ENCODE measurements around the gene SIAH3. TPM values are rescaled to one million over a fixed set of nuclear protein-coding genes. Genes with fewer than 3 reads are reported as not detected.

SIAH3 gene
- total RNA-seq, 2 donors from 2014 or later, result 0.06 TPM; not detected in 1

DNA sequence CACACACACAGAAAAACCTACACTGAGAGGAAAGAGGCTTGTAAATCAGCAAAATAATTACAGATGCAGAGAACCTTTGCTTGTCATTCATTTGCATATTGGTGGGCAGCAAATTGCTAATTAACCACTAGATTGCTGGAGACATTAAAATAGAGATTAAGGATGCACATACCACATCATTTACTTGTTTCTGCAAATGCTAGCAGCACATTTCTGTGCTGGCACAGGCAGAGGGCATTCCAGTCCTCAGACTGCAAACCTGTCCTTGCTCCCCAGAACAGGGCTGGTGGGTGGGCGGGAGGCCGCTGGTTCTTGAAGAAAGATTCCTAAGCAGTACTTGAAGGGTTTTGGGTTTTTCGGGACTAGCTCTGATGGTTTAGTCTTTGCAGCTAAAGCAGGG, 941 bp upstream of the SIAH3 start:
- DNase-seq (ENCODE audit: low spot score), result no peak
- peaks cover 5% of the 10 kb centered on the region for H3K4me1 ChIP-seq (replicated peaks)
- intact Hi-C loops (cut with DNase I), result no loop called here
- WGBS, result 87% methylated on average over 3 of the region's 3 CpGs
- no peaks in the 10 kb centered on the region for H3K36me3 ChIP-seq
- H3K27ac ChIP-seq, result no peak overlapping the region
- TF ChIP-seq POLR2A (IDR thresholded peaks at IDR 0.05), result no peak
- H3K27me3 ChIP-seq (replicated peaks; ENCODE audit: insufficient read depth), result no peaks in the 10 kb centered on the region
- no peaks in the 10 kb centered on the region for H3K9me3 ChIP-seq
- H3K4me3 ChIP-seq, result no peak overlapping the region

DNA sequence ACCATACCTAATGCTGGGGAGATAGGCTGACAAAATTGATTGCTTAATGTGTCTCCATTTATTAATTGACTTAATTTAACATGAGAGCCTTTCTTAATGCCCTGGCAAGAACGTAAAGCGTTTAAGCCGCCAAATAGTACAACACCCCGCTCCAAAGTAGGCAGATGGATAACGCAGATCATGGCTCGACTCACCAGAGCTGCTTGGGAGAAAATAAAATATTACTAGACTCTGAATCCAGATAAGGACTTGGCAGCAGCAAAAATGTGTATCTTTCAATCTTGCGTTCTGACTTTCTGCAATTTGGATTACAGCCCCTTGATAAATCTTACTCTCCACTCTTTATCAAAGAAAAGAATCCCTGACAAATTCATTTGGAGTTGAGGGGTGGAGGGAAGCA, 403 bp upstream of the SIAH3 start:
- intact Hi-C loops (cut with DNase I), result no loop called here
- 42% methylated on average over 7 of the region's 7 CpGs for WGBS
- DNase-seq (ENCODE audit: low spot score), result no peak
- no peak overlapping the region for H3K27ac ChIP-seq
- no peak overlapping the region for H3K4me3 ChIP-seq
- H3K4me1 ChIP-seq (replicated peaks), result peaks cover 5% of the 10 kb centered on the region
- TF ChIP-seq POLR2AphosphoS5 (IDR thresholded peaks at IDR 0.05) (no peak), POLR2A (IDR thresholded peaks at IDR 0.05) (no peak), CTCF (IDR thresholded peaks at IDR 0.05) (no peak)
- no peaks in the 10 kb centered on the region for H3K9me3 ChIP-seq
- no peaks in the 10 kb centered on the region for H3K27me3 ChIP-seq (replicated peaks; ENCODE audit: insufficient read depth)
- H3K36me3 ChIP-seq, result no peaks in the 10 kb centered on the region

DNA sequence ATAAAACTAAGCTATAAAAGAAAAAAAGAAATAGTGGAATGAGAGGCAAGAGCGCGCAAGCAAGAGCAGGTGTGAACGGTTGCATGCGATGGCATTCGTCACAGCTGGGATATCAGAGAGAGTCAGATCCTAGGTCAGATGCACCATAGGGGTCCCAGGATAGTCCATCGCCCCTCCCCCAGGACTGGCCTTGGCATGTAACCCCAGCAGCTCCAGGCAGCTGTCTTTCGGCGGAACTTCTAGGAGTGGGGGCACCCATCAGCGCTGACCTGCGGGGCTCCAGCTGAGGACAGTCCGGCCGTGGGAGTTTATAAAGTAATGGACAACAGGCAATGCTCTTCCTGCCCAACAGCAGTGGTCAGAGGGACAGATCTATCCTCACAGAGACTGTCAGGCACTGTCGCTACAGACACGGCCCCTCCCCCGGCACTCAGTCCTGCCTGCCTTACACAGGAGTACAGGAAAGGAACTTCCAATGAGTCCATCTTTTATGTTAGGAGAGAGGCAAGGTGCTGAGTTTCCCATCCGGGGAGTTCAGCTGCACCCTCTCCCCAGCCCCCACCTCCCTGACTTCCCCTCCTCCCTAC, 1.4 kb downstream of the SIAH3 start:
- H3K27me3 ChIP-seq (replicated peaks; ENCODE audit: insufficient read depth), result no peaks in the 10 kb centered on the region

DNA sequence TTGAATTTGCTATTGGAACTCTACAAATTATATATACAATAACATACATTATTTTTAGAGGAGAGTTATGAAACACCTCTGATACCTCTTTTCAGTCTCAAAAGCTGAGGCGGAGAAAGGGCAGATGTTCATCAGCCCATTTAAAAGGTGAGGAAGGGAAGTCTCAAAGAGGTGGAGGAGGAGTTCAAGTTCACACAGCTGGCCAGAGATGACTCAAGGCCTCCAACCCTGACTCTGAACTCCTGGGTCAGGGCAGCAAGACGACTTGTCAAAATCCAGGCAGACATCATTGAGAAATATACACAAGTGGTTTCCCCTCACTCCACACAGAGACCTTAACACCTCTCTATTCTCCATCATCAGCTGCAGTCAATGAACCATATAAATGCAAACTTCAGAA, 2.1 kb downstream of the SIAH3 start:
- intact Hi-C loops (cut with DNase I), result no loop called here
- H3K4me1 ChIP-seq (replicated peaks), result peaks cover 5% of the 10 kb centered on the region
- no peak overlapping the region for H3K27ac ChIP-seq
- H3K9me3 ChIP-seq, result no peaks in the 10 kb centered on the region
- TF ChIP-seq CTCF (IDR thresholded peaks at IDR 0.05) (no peak), POLR2AphosphoS5 (IDR thresholded peaks at IDR 0.05) (no peak), POLR2A (IDR thresholded peaks at IDR 0.05) (no peak)
- WGBS, result 88% methylated on average over 2 of the region's 2 CpGs
- H3K4me3 ChIP-seq, result no peak overlapping the region
- no peak for DNase-seq (ENCODE audit: low spot score)
- H3K27me3 ChIP-seq (replicated peaks; ENCODE audit: insufficient read depth), result no peaks in the 10 kb centered on the region
- H3K36me3 ChIP-seq, result no peaks in the 10 kb centered on the region

More for the DNA sequence above, 1.4 kb downstream of the SIAH3 start:
- TF ChIP-seq POLR2A (IDR thresholded peaks at IDR 0.05), result no peak
- no peak for TF ChIP-seq CTCF (IDR thresholded peaks at IDR 0.05)
- TF ChIP-seq POLR2AphosphoS5 (IDR thresholded peaks at IDR 0.05), result no peak
- Histone ChIP-seq H3K36me3 (no peaks in the 10 kb centered on the region), H3K9me3 (no peaks in the 10 kb centered on the region), H3K27ac (no peak overlapping the region), H3K4me1 (replicated peaks) (peaks cover 5% of the 10 kb centered on the region), H3K4me3 (no peak overlapping the region)
- no peak for DNase-seq (ENCODE audit: low spot score)
- intact Hi-C loops (cut with DNase I), result no loop called here
- WGBS, result 54% methylated on average over 16 of the region's 16 CpGs

DNA sequence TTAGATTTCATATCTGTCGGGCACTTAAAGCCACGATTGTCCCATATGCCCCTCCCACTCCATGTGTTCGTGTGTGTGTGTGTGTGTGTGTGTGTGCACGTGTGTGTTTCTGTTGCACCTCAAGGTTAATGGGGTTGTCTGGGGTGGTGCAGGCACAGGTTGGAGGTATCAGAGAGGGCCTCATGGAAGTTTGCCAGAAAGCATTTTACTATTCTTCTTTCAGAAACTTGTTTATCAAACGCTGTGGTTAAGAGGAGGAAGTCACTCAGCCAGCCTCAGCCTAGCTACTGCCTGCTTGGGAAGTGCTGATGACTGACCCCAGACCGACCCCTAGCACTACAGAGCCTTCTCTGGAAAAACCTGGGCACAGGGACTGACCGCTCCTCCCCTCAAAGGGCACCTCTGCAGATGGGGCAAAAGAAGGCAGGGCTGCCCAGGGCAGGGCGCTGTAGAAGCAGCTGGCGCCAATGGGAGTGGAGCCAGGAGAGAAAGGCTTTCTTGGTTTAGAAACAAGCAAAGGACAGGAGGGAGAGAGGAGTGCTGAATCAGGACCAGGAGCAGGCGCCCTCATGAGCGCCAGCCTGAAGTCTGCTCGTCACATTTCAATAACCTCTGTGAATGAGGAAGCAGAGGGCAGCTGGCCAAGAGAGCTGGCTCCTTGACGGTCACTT, 3.9 kb downstream of the SIAH3 start:
- no peak overlapping the region for H3K4me3 ChIP-seq
- DNase-seq (ENCODE audit: low spot score), result no peak
- H3K27me3 ChIP-seq (replicated peaks; ENCODE audit: insufficient read depth), result no peaks in the 10 kb centered on the region
- WGBS, result 49% methylated on average over 13 of the region's 13 CpGs
- intact Hi-C loops (cut with DNase I), result no loop called here
- no peaks in the 10 kb centered on the region for H3K36me3 ChIP-seq
- TF ChIP-seq CTCF (IDR thresholded peaks at IDR 0.05) (no peak), POLR2AphosphoS5 (IDR thresholded peaks at IDR 0.05) (no peak), POLR2A (IDR thresholded peaks at IDR 0.05) (no peak)
- peaks cover 5% of the 10 kb centered on the region for H3K4me1 ChIP-seq (replicated peaks)
- no peak overlapping the region for H3K27ac ChIP-seq
- no peaks in the 10 kb centered on the region for H3K9me3 ChIP-seq
